ENCODE results near the gene CCNA2. TPM values are rescaled to one million over a fixed set of nuclear protein-coding genes. Genes with fewer than 3 reads are reported as not detected.

Gene CCNA2
- total RNA-seq (10 to 100 TPM in 1 of 2 donors, under 1 TPM in 1; 0.33 to 81.4 TPM), polyA plus RNA-seq (1 to 10 TPM in 1 of 2 donors, under 1 TPM in 1; 0.76 to 4.0 TPM)

DNA sequence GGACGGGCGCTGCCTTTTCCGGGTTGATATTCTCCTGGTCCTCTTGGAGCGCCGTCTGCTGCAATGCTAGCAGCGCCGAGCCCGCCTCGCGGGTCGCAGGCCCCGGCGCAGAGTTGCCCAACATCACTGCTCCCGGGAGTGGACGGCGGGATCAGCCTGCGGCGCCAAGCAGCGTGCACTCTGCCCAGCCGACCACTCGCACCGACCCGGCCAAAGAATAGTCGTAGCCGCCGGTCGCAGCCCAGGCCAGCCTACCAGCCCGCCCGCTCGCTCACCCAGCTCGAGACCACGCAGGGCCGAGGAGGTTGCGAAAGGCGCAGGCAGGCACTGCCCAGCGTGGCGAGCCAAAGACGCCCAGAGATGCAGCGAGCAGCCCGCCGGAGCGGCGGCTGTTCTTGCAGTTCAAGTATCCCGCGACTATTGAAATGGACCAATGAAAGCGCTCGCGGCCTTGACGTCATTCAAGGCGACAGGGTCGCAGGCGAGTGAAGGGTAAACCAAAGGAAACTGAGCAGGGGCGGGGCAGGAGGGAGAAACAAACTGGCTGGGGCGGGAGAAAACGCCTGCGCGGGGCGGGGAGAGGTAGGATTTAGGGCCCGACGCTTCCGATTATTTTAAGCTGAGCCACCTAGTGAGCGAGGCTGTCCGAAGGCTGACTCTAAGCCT lies at the start of gene CCNA2:
TSS of gene CCNA2 (minus strand) at position 379 of the 666 bp plus-strand sequence. CDS start at position 124, 255 bp downstream.
- Histone ChIP-seq H3K4me3 (ENCODE audit: low read depth in 1 of 3, low read length in 3 of 3) (peak within 1 kb of the TSS; percentile 59 to 79 (median 67)), H3K27me3 (ENCODE audit: control insufficient read depth in 4 of 4, insufficient read depth in 4 of 4, low read length in 3 of 4) (no peaks in the 10 kb centered on the region), H3K4me1 (ENCODE audit: control insufficient read depth in 4 of 4, insufficient read depth in 4 of 4, low read length in 3 of 4) (peaks cover 4 to 10% (median 10%) of the 10 kb centered on the region in 4 donors), H3K9ac (ENCODE audit: low read depth in 1 of 2, low read length in 2 of 2) (peak within 1 kb of the TSS; percentile 5 to 97), H3K36me3 (ENCODE audit: control insufficient read depth in 4 of 4, insufficient read depth in 3 of 4, low read depth in 1 of 4, low read length in 3 of 4) (no peaks in the 10 kb centered on the region), H3K9me3 (ENCODE audit: control insufficient read depth in 4 of 4, low read length in 3 of 4) (no peaks in the 10 kb centered on the region), H3K27ac (ENCODE audit: low read depth in 1 of 2, low read length in 2 of 2) (peak within 1 kb of the TSS; percentile 10 to 51)
- TF ChIP-seq FOXA1 (IDR thresholded peaks at IDR 0.05) (peak; percentile 22), REST (IDR thresholded peaks at IDR 0.05) (peak; percentile 70), MAX (IDR thresholded peaks at IDR 0.05) (peak; percentile 51), NR2F2 (IDR thresholded peaks at IDR 0.05) (no peak), GABPA (IDR thresholded peaks at IDR 0.05 in 1 of 2, conservative IDR thresholded peaks at IDR 0.05 in 1 of 2) (peak in 1 of 2 donors; percentile 71), ATF3 (IDR thresholded peaks at IDR 0.05) (no peak), HNF4G (IDR thresholded peaks at IDR 0.05) (no peak), HNF4A (conservative IDR thresholded peaks at IDR 0.05) (peak in 1 of 2 donors; percentile 18), YY1 (IDR thresholded peaks at IDR 0.05) (peak; percentile 63), EGR1 (IDR thresholded peaks at IDR 0.05; ENCODE audit: low read depth in 2 of 2) (peak in 1 of 2 donors; percentile 25), RXRA (IDR thresholded peaks at IDR 0.05) (peak; percentile 42 to 58), ZBTB33 (IDR thresholded peaks at IDR 0.05) (peak; percentile 68), SP1 (IDR thresholded peaks at IDR 0.05) (peak; percentile 88), RAD21 (IDR thresholded peaks at IDR 0.05) (peak; percentile 32 to 47), TAF1 (conservative IDR thresholded peaks at IDR 0.05) (peak; percentile 90), FOXA2 (IDR thresholded peaks at IDR 0.05) (no peak), JUND (IDR thresholded peaks at IDR 0.05) (no peak)
- TF ChIP-seq, protein P1, sequence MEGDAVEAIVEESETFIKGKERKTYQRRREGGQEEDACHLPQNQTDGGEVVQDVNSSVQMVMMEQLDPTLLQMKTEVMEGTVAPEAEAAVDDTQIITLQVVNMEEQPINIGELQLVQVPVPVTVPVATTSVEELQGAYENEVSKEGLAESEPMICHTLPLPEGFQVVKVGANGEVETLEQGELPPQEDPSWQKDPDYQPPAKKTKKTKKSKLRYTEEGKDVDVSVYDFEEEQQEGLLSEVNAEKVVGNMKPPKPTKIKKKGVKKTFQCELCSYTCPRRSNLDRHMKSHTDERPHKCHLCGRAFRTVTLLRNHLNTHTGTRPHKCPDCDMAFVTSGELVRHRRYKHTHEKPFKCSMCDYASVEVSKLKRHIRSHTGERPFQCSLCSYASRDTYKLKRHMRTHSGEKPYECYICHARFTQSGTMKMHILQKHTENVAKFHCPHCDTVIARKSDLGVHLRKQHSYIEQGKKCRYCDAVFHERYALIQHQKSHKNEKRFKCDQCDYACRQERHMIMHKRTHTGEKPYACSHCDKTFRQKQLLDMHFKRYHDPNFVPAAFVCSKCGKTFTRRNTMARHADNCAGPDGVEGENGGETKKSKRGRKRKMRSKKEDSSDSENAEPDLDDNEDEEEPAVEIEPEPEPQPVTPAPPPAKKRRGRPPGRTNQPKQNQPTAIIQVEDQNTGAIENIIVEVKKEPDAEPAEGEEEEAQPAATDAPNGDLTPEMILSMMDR (IDR thresholded peaks at IDR 0.05; ENCODE audit: low read depth, low read length, missing input control) = no peak
- under 1% methylated on average over 63 of the region's 63 CpGs for WGBS
- peak; percentile 97 for DNase-seq (ENCODE audit: low spot score)
